ENCODE results near the gene JUNB. TPM values are rescaled to one million over a fixed set of nuclear protein-coding genes. Genes with fewer than 3 reads are reported as not detected.

The JUNB gene
- total RNA-seq, 1 donor from 2014 or later, result 5.7 TPM

DNA sequence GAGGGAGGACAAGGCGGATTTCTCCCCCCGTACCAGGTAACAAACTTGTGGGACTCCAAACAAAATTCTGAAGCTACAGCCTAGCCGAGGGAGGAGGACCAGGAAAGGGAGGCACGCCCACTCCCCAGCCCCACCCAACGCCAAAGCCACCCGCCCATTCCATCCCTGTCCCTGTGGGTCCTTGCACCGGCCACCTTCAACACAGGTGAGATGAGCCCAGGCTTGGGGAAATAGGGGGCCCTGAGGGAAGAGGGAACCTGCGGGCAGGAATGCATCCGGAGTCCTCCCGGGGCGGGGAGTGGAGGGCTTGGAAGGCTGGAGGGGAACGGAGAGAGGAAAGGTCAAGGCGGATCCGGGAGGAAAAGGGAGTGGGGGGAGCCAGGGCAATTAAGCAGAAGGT is 39.7 kb upstream of the JUNB start, which contains the start of gene BEST2:
BEST2 (plus strand) TSS at position 157 of the 400 bp plus-strand sequence. CDS start 802 bp downstream, outside the sequence.
- no peak for TF ChIP-seq CTCF (IDR thresholded peaks at IDR 0.05; ENCODE audit: unreplicated experiment)
- peaks cover 15% of the 10 kb centered on the region for H3K36me3 Mint-ChIP-seq (ENCODE audit: insufficient read depth)
- DNase-seq (ENCODE audit: low spot score, unreplicated experiment), result no peak
- H3K4me3 Mint-ChIP-seq (ENCODE audit: low read depth), result no peak within 1 kb of the TSS
- H3K9me3 Mint-ChIP-seq (ENCODE audit: low read depth), result peaks cover 5% of the 10 kb centered on the region
- H3K4me1 Mint-ChIP-seq (ENCODE audit: low read depth), result peaks cover 4% of the 10 kb centered on the region
- H3K27ac Mint-ChIP-seq, result no peak within 1 kb of the TSS
- H3K27me3 Mint-ChIP-seq, result peaks cover 46% of the 10 kb centered on the region

- Mint-ChIP-seq H3K9me3 (ENCODE audit: low read depth) (peaks cover 5% of the 10 kb centered on the region), H3K4me3 (ENCODE audit: low read depth) (no peak overlapping the region), H3K27ac (no peak overlapping the region), H3K4me1 (ENCODE audit: low read depth) (peaks cover 4% of the 10 kb centered on the region), H3K27me3 (peaks cover 46% of the 10 kb centered on the region), H3K36me3 (ENCODE audit: insufficient read depth) (peaks cover 12% of the 10 kb centered on the region)
- no peak for DNase-seq (ENCODE audit: low spot score, unreplicated experiment)
- no peak for TF ChIP-seq CTCF (IDR thresholded peaks at IDR 0.05; ENCODE audit: unreplicated experiment)
Measured at GRCh38 chr19:12752056-12752781, 39.1 kb upstream of the JUNB start.

DNA sequence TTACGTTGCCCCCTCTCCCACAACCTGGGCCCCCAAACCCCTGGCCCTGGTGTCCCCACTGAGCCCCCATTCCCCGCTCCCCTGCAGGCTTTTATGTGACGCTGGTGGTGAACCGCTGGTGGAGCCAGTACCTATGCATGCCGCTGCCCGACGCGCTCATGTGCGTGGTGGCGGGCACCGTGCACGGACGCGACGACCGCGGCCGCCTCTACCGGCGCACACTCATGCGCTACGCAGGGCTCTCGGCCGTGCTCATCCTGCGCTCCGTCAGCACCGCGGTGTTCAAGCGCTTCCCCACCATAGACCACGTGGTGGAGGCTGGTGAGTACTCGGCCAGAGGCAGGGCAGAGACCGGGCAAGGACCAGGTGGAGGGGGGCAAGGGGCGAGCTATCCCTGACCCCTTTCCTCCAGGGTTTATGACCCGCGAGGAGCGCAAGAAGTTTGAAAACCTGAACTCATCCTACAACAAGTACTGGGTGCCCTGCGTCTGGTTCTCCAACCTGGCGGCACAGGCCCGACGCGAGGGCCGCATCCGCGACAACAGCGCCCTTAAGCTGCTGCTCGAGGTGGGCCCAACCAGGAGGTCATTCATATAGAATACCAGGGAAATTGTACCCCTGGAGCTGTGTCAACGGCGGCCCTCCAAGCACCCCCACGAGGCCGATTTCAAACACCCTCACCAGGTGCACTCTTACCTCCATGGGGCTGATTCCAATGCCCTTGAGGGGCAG is 36.7 kb upstream of the JUNB start:
- DNase-seq (ENCODE audit: low spot score, unreplicated experiment), result no peak
- H3K9me3 Mint-ChIP-seq (ENCODE audit: low read depth), result no peaks in the 10 kb centered on the region
- peaks cover 38% of the 10 kb centered on the region for H3K27me3 Mint-ChIP-seq
- H3K4me1 Mint-ChIP-seq (ENCODE audit: low read depth), result peaks cover 5% of the 10 kb centered on the region
- no peak for TF ChIP-seq CTCF (IDR thresholded peaks at IDR 0.05; ENCODE audit: unreplicated experiment)
- no peak overlapping the region for H3K4me3 Mint-ChIP-seq (ENCODE audit: low read depth)
- H3K27ac Mint-ChIP-seq, result no peak overlapping the region
- H3K36me3 Mint-ChIP-seq (ENCODE audit: insufficient read depth), result no peaks in the 10 kb centered on the region

GRCh38 chr19:12756150-12756883 is 35.0 kb upstream of the JUNB start:
- H3K27me3 Mint-ChIP-seq, result peaks cover 23% of the 10 kb centered on the region
- DNase-seq (ENCODE audit: low spot score, unreplicated experiment), result no peak
- H3K4me1 Mint-ChIP-seq (ENCODE audit: low read depth), result peaks cover 5% of the 10 kb centered on the region
- H3K4me3 Mint-ChIP-seq (ENCODE audit: low read depth), result no peak overlapping the region
- peak overlapping the region; percentile 57 for H3K27ac Mint-ChIP-seq
- no peak for TF ChIP-seq CTCF (IDR thresholded peaks at IDR 0.05; ENCODE audit: unreplicated experiment)
- peaks cover 3% of the 10 kb centered on the region for H3K36me3 Mint-ChIP-seq (ENCODE audit: insufficient read depth)
- no peaks in the 10 kb centered on the region for H3K9me3 Mint-ChIP-seq (ENCODE audit: low read depth)
